ENCODE measurements around the gene BRSK2.

Gene BRSK2

GRCh38 chr11:1360181-1360834 lies 29.4 kb upstream of the BRSK2 start:
- no peak overlapping the region for H3K27ac ChIP-seq
- no peaks in the 10 kb centered on the region for H3K79me2 ChIP-seq
- no peaks in the 10 kb centered on the region for H3K9me3 ChIP-seq (ENCODE audit: control insufficient read depth, low read length)
- H3K9ac ChIP-seq: no peak overlapping the region
- no peak overlapping the region for H3K4me2 ChIP-seq (ENCODE audit: low read length)
- no peaks in the 10 kb centered on the region for H3K4me1 ChIP-seq
- no peak overlapping the region for H3K4me3 ChIP-seq (ENCODE audit: low read depth, low read length)
- H3K27me3 ChIP-seq (ENCODE audit: control insufficient read depth, insufficient read depth, low read length): no peaks in the 10 kb centered on the region
- TF ChIP-seq CTCF (IDR thresholded peaks at IDR 0.05): no peak
- no peak overlapping the region for H2AFZ ChIP-seq
- no peaks in the 10 kb centered on the region for H3K36me3 ChIP-seq (ENCODE audit: control insufficient read depth, insufficient read depth, low read length)

GRCh38 chr11:1360835-1361357 lies 28.8 kb upstream of the BRSK2 start:
- H3K79me2 ChIP-seq: no peaks in the 10 kb centered on the region
- no peak for TF ChIP-seq CTCF (IDR thresholded peaks at IDR 0.05)
- no peaks in the 10 kb centered on the region for H3K36me3 ChIP-seq (ENCODE audit: control insufficient read depth, insufficient read depth, low read length)

GRCh38 chr11:1361882-1362281 lies 27.9 kb upstream of the BRSK2 start:
- no peaks in the 10 kb centered on the region for H3K36me3 ChIP-seq (ENCODE audit: control insufficient read depth, insufficient read depth, low read length)
- TF ChIP-seq CTCF (IDR thresholded peaks at IDR 0.05): no peak
- no peak overlapping the region for H3K27ac ChIP-seq
- no peak overlapping the region for H3K4me3 ChIP-seq (ENCODE audit: low read depth, low read length)
- H3K4me2 ChIP-seq (ENCODE audit: low read length): no peak overlapping the region
- H3K27me3 ChIP-seq (ENCODE audit: control insufficient read depth, insufficient read depth, low read length): no peaks in the 10 kb centered on the region
- no peaks in the 10 kb centered on the region for H3K79me2 ChIP-seq
- H3K4me1 ChIP-seq: no peaks in the 10 kb centered on the region
- H3K9ac ChIP-seq: no peak overlapping the region
- H3K9me3 ChIP-seq (ENCODE audit: control insufficient read depth, low read length): no peaks in the 10 kb centered on the region
- no peak overlapping the region for H2AFZ ChIP-seq

More at GRCh38 chr11:1360835-1361357, 28.8 kb upstream of the BRSK2 start:
- no peak overlapping the region for H3K4me2 ChIP-seq (ENCODE audit: low read length)
- H2AFZ ChIP-seq: no peak overlapping the region
- no peak overlapping the region for H3K4me3 ChIP-seq (ENCODE audit: low read depth, low read length)
- H3K9me3 ChIP-seq (ENCODE audit: control insufficient read depth, low read length): no peaks in the 10 kb centered on the region
- H3K4me1 ChIP-seq: no peaks in the 10 kb centered on the region
- H3K27me3 ChIP-seq (ENCODE audit: control insufficient read depth, insufficient read depth, low read length): no peaks in the 10 kb centered on the region
- no peak overlapping the region for H3K9ac ChIP-seq
- no peak overlapping the region for H3K27ac ChIP-seq

- Histone ChIP-seq H3K27ac (no peak overlapping the region), H3K4me2 (ENCODE audit: low read length) (no peak overlapping the region), H3K4me1 (no peaks in the 10 kb centered on the region), H3K9ac (no peak overlapping the region), H3K9me3 (ENCODE audit: control insufficient read depth, low read length) (no peaks in the 10 kb centered on the region), H3K4me3 (ENCODE audit: low read depth, low read length) (no peak overlapping the region), H3K79me2 (no peaks in the 10 kb centered on the region), H3K36me3 (ENCODE audit: control insufficient read depth, insufficient read depth, low read length) (no peaks in the 10 kb centered on the region), H3K27me3 (ENCODE audit: control insufficient read depth, insufficient read depth, low read length) (no peaks in the 10 kb centered on the region), H2AFZ (no peak overlapping the region)
- no peak for TF ChIP-seq CTCF (IDR thresholded peaks at IDR 0.05)
Observed at GRCh38 chr11:1367721-1368120, 22.0 kb upstream of the BRSK2 start.

- no peaks in the 10 kb centered on the region for H3K27me3 ChIP-seq (ENCODE audit: control insufficient read depth, insufficient read depth, low read length)
- H3K9ac ChIP-seq: no peak overlapping the region
- H3K9me3 ChIP-seq (ENCODE audit: control insufficient read depth, low read length): no peaks in the 10 kb centered on the region
- no peak overlapping the region for H3K4me2 ChIP-seq (ENCODE audit: low read length)
- H2AFZ ChIP-seq: no peak overlapping the region
- H3K27ac ChIP-seq: no peak overlapping the region
- TF ChIP-seq CTCF (IDR thresholded peaks at IDR 0.05): no peak
- no peak overlapping the region for H3K4me3 ChIP-seq (ENCODE audit: low read depth, low read length)
- H3K79me2 ChIP-seq: no peaks in the 10 kb centered on the region
- H3K4me1 ChIP-seq: no peaks in the 10 kb centered on the region
- H3K36me3 ChIP-seq (ENCODE audit: control insufficient read depth, insufficient read depth, low read length): no peaks in the 10 kb centered on the region
Observed at GRCh38 chr11:1368216-1368615, 21.5 kb upstream of the BRSK2 start.
